A549 (cell line): ENCODE results near the gene HEXD. TPM values are rescaled to one million over a fixed set of nuclear protein-coding genes. Genes with fewer than 3 reads are reported as not detected.

ENCODE experiments used
- ATAC-seq, 2 experiments: fragments of 200-7000 bp in 1 of 2; fragments of >200 bp in 1 of 2; cut with Nextera tagmentation in 1 of 2; cut with Tn5 transposase in 1 of 2; 3 replicates each; pipeline versions ENCODE4 v1.8.0 to v1.9.1; 2018 to 2020; ENCODE audit warnings: mild to moderate bottlenecking in 1 of 2, moderate library complexity in 1 of 2
- CTCF ChIA-PET: fragments of 300-600 bp; sonication (Branson Sonifier 250); formaldehyde crosslinking; extraction: SDS; loops from one replicate; lab custom pipeline; 2021; ENCODE audit warnings: antibody characterized with exemption, inconsistent platforms; lab: Yijun Ruan, JAX
- POLR2A ChIA-PET: fragments of 350-600 bp; formaldehyde crosslinking; extraction: SDS; loops from one replicate; lab custom pipeline; 2021; ENCODE audit warnings: antibody characterized with exemption, inconsistent platforms; lab: Yijun Ruan, JAX
- DNase-seq, 2 experiments: peaks; one replicate each; pipeline versions ENCODE4 v3.0.0 to v3.0.0-alpha.2; 2011 to 2016; ENCODE audit warnings: low read depth in 1 of 2, low spot score in 1 of 2
- FAIRE-seq: peaks from 2 replicates; lab custom pipeline; 2011; peaks lifted over from hg19 to GRCh38; lab: Jason Lieb, UNC
- H3K27ac ChIP-seq, 2 experiments: fragments of >200 bp; sonication (Bioruptor Twin); formaldehyde crosslinking; 3 replicates each; pipeline ENCODE4 v1.5.1; 2016 to 2017
- H3K4me1 ChIP-seq: fragments of >200 bp; sonication (Bioruptor Twin); formaldehyde crosslinking; 3 replicates; pipeline ENCODE4 v1.6.1; 2016
- H3K4me2 ChIP-seq: fragments of >200 bp; sonication (Bioruptor Twin); formaldehyde crosslinking; 3 replicates; pipeline ENCODE4 v1.6.1; 2016
- H3K4me3 ChIP-seq: fragments of >200 bp; sonication (Bioruptor Twin); formaldehyde crosslinking; 3 replicates; pipeline ENCODE4 v1.5.1; 2016
- H3K9me3 ChIP-seq: fragments of >200 bp; sonication (Bioruptor Twin); formaldehyde crosslinking; 3 replicates; pipeline ENCODE4 v1.6.1; 2016
- BCL3 ChIP-seq: fragments of >200 bp; sonication (Bioruptor Twin); formaldehyde crosslinking; IDR thresholded peaks from 3 replicates; pipeline ENCODE4 v1.6.1; 2016
- BHLHE40 ChIP-seq: IDR thresholded peaks from 2 replicates; pipeline ENCODE4 v1.6.1; 2012; ENCODE audit warnings: low read depth, low read length, inconsistent platforms
- CBX2 ChIP-seq: fragments of 200-600 bp; sonication (generic); IDR thresholded peaks from 2 replicates; pipeline ENCODE4 v1.6.1; 2016; ENCODE audit warnings: low read depth, mild to moderate bottlenecking, borderline replicate concordance
- CHD4 ChIP-seq: fragments of 200-600 bp; sonication (generic); IDR thresholded peaks from 2 replicates; pipeline ENCODE4 v1.6.1; 2016; ENCODE audit warnings: antibody characterized with exemption, mild to moderate bottlenecking, borderline replicate concordance
- CTCF ChIP-seq: fragments of >200 bp; sonication (Bioruptor Twin); formaldehyde crosslinking; IDR thresholded peaks from 3 replicates; pipeline ENCODE4 v1.5.1; 2016
- EHMT2 ChIP-seq: fragments of 200-600 bp; sonication (generic); IDR thresholded peaks from 2 replicates; pipeline ENCODE4 v1.6.1; 2016; ENCODE audit warnings: antibody characterized with exemption, low read depth, mild to moderate bottlenecking, moderate library complexity
- FOXS1 ChIP-seq: fragments of 250-450 bp; sonication (Bioruptor Pico); IDR thresholded peaks from 2 replicates; pipeline ENCODE4 v1.5.0; 2020; ENCODE audit warnings: mild to moderate bottlenecking, moderate library complexity
- GATA3 ChIP-seq: IDR thresholded peaks from 2 replicates; pipeline ENCODE4 v1.6.1; 2012; ENCODE audit warnings: borderline replicate concordance
- HMGXB4 ChIP-seq: fragments of 250-450 bp; sonication (Bioruptor Pico); IDR thresholded peaks from 2 replicates; pipeline ENCODE4 v1.5.0; 2021; ENCODE audit warnings: mild to moderate bottlenecking, moderate library complexity, borderline replicate concordance
- JUNB ChIP-seq: fragments of >200 bp; sonication (Bioruptor Twin); formaldehyde crosslinking; IDR thresholded peaks from 2 replicates; pipeline ENCODE4 v1.6.1; 2016
- MAFK ChIP-seq: fragments of 450-650 bp; IDR thresholded peaks from 2 replicates; pipeline ENCODE4 v1.6.1; 2014; ENCODE audit not compliant: partially characterized antibody
- MAX ChIP-seq: IDR thresholded peaks from 2 replicates; pipeline ENCODE4 v1.6.1; 2012
- MAZ ChIP-seq: fragments of 150-350 bp; IDR thresholded peaks from 2 replicates; pipeline ENCODE4 v1.6.1; 2014; ENCODE audit warnings: antibody characterized with exemption, low read depth, low read length, borderline replicate concordance
- PHF8 ChIP-seq: fragments of 200-600 bp; sonication (generic); IDR thresholded peaks from 2 replicates; pipeline ENCODE4 v1.6.1; 2016; ENCODE audit warnings: low read depth, mild to moderate bottlenecking, antibody characterized with exemption, moderate library complexity, borderline replicate concordance
- POLR2AphosphoS2 ChIP-seq: conservative IDR thresholded peaks from 2 replicates; pipeline ENCODE4 v1.6.1; 2012; ENCODE audit warnings: low read length, improper control_type of control experiment, inconsistent platforms
- RCOR1 ChIP-seq: fragments of 150-350 bp; IDR thresholded peaks from 2 replicates; pipeline ENCODE4 v1.6.1; 2014; ENCODE audit warnings: antibody characterized with exemption, low read length, low read depth
- RFX5 ChIP-seq: fragments of 450-650 bp; IDR thresholded peaks from 2 replicates; pipeline ENCODE4 v1.7.1; 2014; ENCODE audit warnings: antibody characterized with exemption, mild to moderate bottlenecking, moderate library complexity
- SMC3 ChIP-seq: fragments of >200 bp; sonication (Bioruptor Twin); formaldehyde crosslinking; IDR thresholded peaks from 3 replicates; pipeline ENCODE4 v1.6.1; 2018; ENCODE audit warnings: inconsistent platforms
- SREBF2 ChIP-seq: fragments of 450-650 bp; IDR thresholded peaks from 2 replicates; pipeline ENCODE4 v1.6.1; 2014; ENCODE audit warnings: mild to moderate bottlenecking, moderate library complexity
- TP53 ChIP-seq: fragments of 250-450 bp; sonication (Bioruptor Pico); IDR thresholded peaks from 2 replicates; pipeline ENCODE4 v1.5.0; 2021; ENCODE audit warnings: mild to moderate bottlenecking, moderate library complexity
- ZFP36 ChIP-seq: fragments of 450-650 bp; IDR thresholded peaks from 2 replicates; pipeline ENCODE4 v1.6.1; 2014; ENCODE audit warnings: borderline replicate concordance; ENCODE audit not compliant: partially characterized antibody
- ZNF302 ChIP-seq: fragments of 250-450 bp; sonication (Bioruptor Pico); IDR thresholded peaks from 2 replicates; pipeline ENCODE4 v1.9.0; 2021; ENCODE audit warnings: inconsistent platforms, mild to moderate bottlenecking, moderate library complexity
- ZSCAN20 ChIP-seq: fragments of 250-450 bp; sonication (Bioruptor Pico); IDR thresholded peaks from 2 replicates; pipeline ENCODE4 v1.8.0; 2022; ENCODE audit warnings: mild to moderate bottlenecking, moderate library complexity
- WGBS: methylation state at CpG from one replicate; pipeline ENCODE4 v1.1.6; 2017; ENCODE audit errors: missing lambda C conversion rate; 5-methylcytosine and 5-hydroxymethylcytosine counted together
- polyA plus RNA-seq, 4 experiments: library from polyadenylated mRNA; depleted of rRNA in 3 of 4; stranded (reverse); fragments of >200 nt; fragmentation: RNase III in 1 of 4; extraction: RNeasy Plus Mini Kit Qiagen cat#74134 plus additional on column Dnase treatment in 1 of 4; gene quantifications; 2 replicates in 3 of 4; 3 replicates in 1 of 4; pipeline ENCODE4 v1.2.3, GENCODE V29; 2011 to 2017

Gene HEXD
- polyA plus RNA-seq, 2 of the 4 experiments (the other 2 are of a cell fraction), result 18.0 to 19.5 TPM

GRCh38 chr17:82403662-82404660 lies 14.2 kb upstream of the HEXD start (continued):
- TF ChIP-seq HMGXB4 (no peak), CTCF (no peak), EHMT2 (no peak), SMC3 (no peak)

- H3K27ac ChIP-seq, result no peak overlapping the region
- no peak for DNase-seq
- POLR2A ChIA-PET, result no interaction called here
- no peak for FAIRE-seq
- TF ChIP-seq ZSCAN20, result no peak
- TF ChIP-seq ZFP36, result no peak
- TF ChIP-seq SREBF2, result no peak
- no peak for TF ChIP-seq CBX2
- no peak for TF ChIP-seq FOXS1 (CRISPR knock-in tag)
- no peak for TF ChIP-seq GATA3
- TF ChIP-seq JUNB, result no peak
- no peak for TF ChIP-seq MAFK
- no peak for TF ChIP-seq CTCF
- no peak for TF ChIP-seq BCL3
- TF ChIP-seq, all 56 proteins: peak for 0
- 92% methylated on average over 14 of the region's 14 CpGs for WGBS
- H3K4me3 ChIP-seq, result no peak overlapping the region
- peaks cover 7% of the 10 kb centered on the region for H3K4me1 ChIP-seq
- H3K9me3 ChIP-seq, result no peaks in the 10 kb centered on the region
- ATAC-seq, result no peak
- no peak overlapping the region for H3K4me2 ChIP-seq
- CTCF ChIA-PET, result interaction anchor here (1.1 to 2.7 kb wide), 4 partner anchors 10 to 169 kb away, joined by 3 to 21 read pairs (median 10); no protein-coding TSS in a partner anchor
These were observed 13.1 kb upstream of the HEXD start for GRCh38 chr17:82405051-82405450.

- CTCF ChIA-PET, result interaction anchor here (0.6 to 2.7 kb wide), 7 partner anchors 9 to 170 kb away, joined by 3 to 21 read pairs (median 3); no protein-coding TSS in a partner anchor
- 87% methylated on average over 14 of the region's 14 CpGs for WGBS
- TF ChIP-seq CHD4 (no peak), RFX5 (no peak), POLR2AphosphoS2 (no peak), PHF8 (no peak), RCOR1 (no peak), CTCF (no peak), ZNF302 (CRISPR knock-in tag) (no peak), MAZ (no peak), BHLHE40 (no peak), JUNB (no peak), MAX (no peak), MAFK (no peak), TP53 (CRISPR knock-in tag) (no peak)
These were observed 11.9 kb upstream of the HEXD start for GRCh38 chr17:82406131-82406671.

More at GRCh38 chr17:82406131-82406671, 11.9 kb upstream of the HEXD start:
- POLR2A ChIA-PET, result no interaction called here
- no peak overlapping the region for H3K4me2 ChIP-seq
- no peak for ATAC-seq
- no peak for DNase-seq
- no peaks in the 10 kb centered on the region for H3K9me3 ChIP-seq
- no peak overlapping the region for H3K4me3 ChIP-seq
- no peak for FAIRE-seq
- H3K27ac ChIP-seq, result no peak overlapping the region
- peaks cover 7% of the 10 kb centered on the region for H3K4me1 ChIP-seq
